ACHN (cell line): ENCODE measurements around the gene JPH4.

ENCODE experiments used
- DNase-seq: peaks from one replicate; pipeline ENCODE4 v3.0.0-alpha.2; 2015
- in situ Hi-C: cut with HindIII; loops from 2 replicates; pipeline ENCODE4 v1.10.0; 2017; ENCODE audit warnings: low sequenced_read_pairs, low pct_ligation_motif_present, low pct_unique_long_range_greater_than_20kb

Gene JPH4

GRCh38 chr14:23521785-23522640, 56.6 kb downstream of the JPH4 start:
- DNase-seq = no peak
- in situ Hi-C loops = no loop called here

DNA sequence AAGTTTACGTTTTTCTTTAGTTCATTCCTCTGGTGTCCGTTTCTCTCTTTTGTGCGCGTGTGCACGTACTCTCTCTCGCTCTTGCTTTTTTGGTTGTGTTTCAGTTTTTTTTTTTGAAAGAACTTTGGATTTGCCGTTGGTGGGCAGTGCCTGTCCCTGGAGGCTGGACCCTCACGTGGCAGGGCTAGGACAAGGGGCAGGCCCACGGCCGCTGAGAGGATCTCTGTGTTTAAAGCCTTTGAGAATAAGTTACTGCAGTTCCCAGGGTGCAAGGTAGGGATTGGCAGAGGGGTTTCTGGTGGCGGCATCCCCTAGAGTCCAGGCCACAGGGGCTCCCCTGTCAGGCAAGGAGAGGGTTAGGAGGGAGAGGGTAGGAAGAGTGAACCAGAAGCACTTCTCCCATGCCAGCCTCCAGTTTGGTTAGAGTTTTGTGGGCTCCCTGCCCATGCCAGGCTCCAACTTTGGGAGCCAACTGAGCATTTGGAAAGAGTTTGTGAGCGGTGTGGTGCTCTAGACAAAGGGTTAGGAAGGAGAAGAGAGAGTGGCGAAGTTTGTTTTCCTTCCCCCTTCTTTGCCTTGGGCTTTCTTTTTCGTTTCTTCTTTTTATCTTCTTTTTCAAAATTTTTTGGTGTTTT, 57.6 kb downstream of the JPH4 start:
- in situ Hi-C loops = no loop called here
- no peak for DNase-seq

DNA sequence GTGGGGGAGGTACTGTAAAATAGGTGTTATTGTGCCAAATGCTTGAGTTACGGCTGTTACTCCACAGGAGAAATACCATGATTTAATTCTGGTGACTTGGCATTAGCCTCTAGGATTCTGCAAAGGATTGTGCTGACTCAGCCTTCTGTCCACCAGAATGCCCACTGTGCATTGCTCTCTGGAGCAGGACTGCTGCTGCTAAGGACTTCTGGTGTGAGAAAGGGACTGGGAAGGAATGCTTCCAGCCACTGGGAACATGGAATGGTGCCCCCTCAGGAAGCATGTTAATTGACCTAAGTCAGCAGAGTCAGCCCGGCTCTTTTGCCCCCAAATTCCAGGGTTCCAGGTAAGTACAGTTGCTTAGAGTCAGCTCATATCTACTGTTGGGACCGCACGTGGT, 59.9 kb downstream of the JPH4 start:
- in situ Hi-C loops = no loop called here
- no peak for DNase-seq
